ENCODE measurements around the gene ADAMTSL4.

Gene ADAMTSL4

GRCh38 chr1:150544204-150544603 lies 5.0 kb upstream of the ADAMTSL4 start:
- Mint-ChIP-seq H3K9me3 (no peaks in the 10 kb centered on the region), H3K4me3 (no peak overlapping the region), H3K27ac (no peak overlapping the region), H3K4me1 (ENCODE audit: low read depth) (peaks cover 16% of the 10 kb centered on the region), H3K27me3 (peaks cover 6% of the 10 kb centered on the region), H3K36me3 (ENCODE audit: low read depth) (peaks cover under 1% of the 10 kb centered on the region)
- intact Hi-C loops (cut with micrococcal nuclease) = no loop called here

GRCh38 chr1:150545486-150546032 lies 3.6 kb upstream of the ADAMTSL4 start:
- H3K27ac Mint-ChIP-seq = no peak overlapping the region
- peaks cover 4% of the 10 kb centered on the region for H3K27me3 Mint-ChIP-seq
- intact Hi-C loops (cut with micrococcal nuclease) = no loop called here
- H3K9me3 Mint-ChIP-seq = no peaks in the 10 kb centered on the region
- no peak overlapping the region for H3K4me3 Mint-ChIP-seq
- H3K4me1 Mint-ChIP-seq (ENCODE audit: low read depth) = peaks cover 10% of the 10 kb centered on the region
- peaks cover 14% of the 10 kb centered on the region for H3K36me3 Mint-ChIP-seq (ENCODE audit: low read depth)

GRCh38 chr1:150546294-150546937 lies 2.8 kb upstream of the ADAMTSL4 start:
- H3K27me3 Mint-ChIP-seq = peaks cover 4% of the 10 kb centered on the region
- H3K4me1 Mint-ChIP-seq (ENCODE audit: low read depth) = peaks cover 16% of the 10 kb centered on the region
- H3K36me3 Mint-ChIP-seq (ENCODE audit: low read depth) = peaks cover 22% of the 10 kb centered on the region
- intact Hi-C loops (cut with micrococcal nuclease) = no loop called here
- H3K9me3 Mint-ChIP-seq = no peaks in the 10 kb centered on the region
- no peak overlapping the region for H3K27ac Mint-ChIP-seq
- H3K4me3 Mint-ChIP-seq = no peak overlapping the region

GRCh38 chr1:150548324-150548631 lies 930 bp upstream of the ADAMTSL4 start:
- Mint-ChIP-seq H3K4me3 (peak overlapping the region; percentile 75), H3K36me3 (ENCODE audit: low read depth) (peaks cover 37% of the 10 kb centered on the region), H3K4me1 (ENCODE audit: low read depth) (peaks cover 29% of the 10 kb centered on the region), H3K27ac (peak overlapping the region; percentile 99), H3K27me3 (peaks cover 4% of the 10 kb centered on the region), H3K9me3 (no peaks in the 10 kb centered on the region)
- intact Hi-C loops (cut with micrococcal nuclease) = no loop called here

GRCh38 chr1:150549496-150550221 lies 451 bp downstream of the ADAMTSL4 start:
- H3K4me1 Mint-ChIP-seq (ENCODE audit: low read depth) = peaks cover 43% of the 10 kb centered on the region
- peak overlapping the region; percentile 99 for H3K4me3 Mint-ChIP-seq
- intact Hi-C loops (cut with micrococcal nuclease) = loop anchor here (5.0 kb wide), 1 partner anchor 87 kb away; no protein-coding TSS in a partner anchor
- H3K27me3 Mint-ChIP-seq = peaks cover 4% of the 10 kb centered on the region
- no peaks in the 10 kb centered on the region for H3K9me3 Mint-ChIP-seq
- peaks cover 51% of the 10 kb centered on the region for H3K36me3 Mint-ChIP-seq (ENCODE audit: low read depth)
- peak overlapping the region; percentile 99 for H3K27ac Mint-ChIP-seq

- intact Hi-C loops (cut with micrococcal nuclease) = loop anchor here (5.0 kb wide), 1 partner anchor 88 kb away; no protein-coding TSS in a partner anchor
- Mint-ChIP-seq H3K4me1 (ENCODE audit: low read depth) (peaks cover 49% of the 10 kb centered on the region), H3K4me3 (peak overlapping the region; percentile 99), H3K36me3 (ENCODE audit: low read depth) (peaks cover 59% of the 10 kb centered on the region), H3K27ac (peak overlapping the region; percentile 99), H3K27me3 (peaks cover 4% of the 10 kb centered on the region), H3K9me3 (no peaks in the 10 kb centered on the region)
Observed at GRCh38 chr1:150550222-150551050, 1.2 kb downstream of the ADAMTSL4 start.

GRCh38 chr1:150551051-150551783 lies 2.0 kb downstream of the ADAMTSL4 start:
- peaks cover 2% of the 10 kb centered on the region for H3K27me3 Mint-ChIP-seq
- intact Hi-C loops (cut with micrococcal nuclease) = loop anchor here (5.0 kb wide), 1 partner anchor 89 kb away; no protein-coding TSS in a partner anchor
- H3K9me3 Mint-ChIP-seq = no peaks in the 10 kb centered on the region
- peak overlapping the region; percentile 99 for H3K27ac Mint-ChIP-seq
- peaks cover 66% of the 10 kb centered on the region for H3K36me3 Mint-ChIP-seq (ENCODE audit: low read depth)
- peaks cover 54% of the 10 kb centered on the region for H3K4me1 Mint-ChIP-seq (ENCODE audit: low read depth)
- peak overlapping the region; percentile 99 for H3K4me3 Mint-ChIP-seq

- Mint-ChIP-seq H3K4me1 (ENCODE audit: low read depth) (peaks cover 59% of the 10 kb centered on the region), H3K4me3 (peak overlapping the region; percentile 99), H3K36me3 (ENCODE audit: low read depth) (peaks cover 72% of the 10 kb centered on the region), H3K27me3 (no peaks in the 10 kb centered on the region), H3K9me3 (no peaks in the 10 kb centered on the region), H3K27ac (peak overlapping the region; percentile 99)
- intact Hi-C loops (cut with micrococcal nuclease) = loop anchor here (1.0 to 5.0 kb wide), 2 partner anchors 10 to 89 kb away; no protein-coding TSS in a partner anchor
Observed at GRCh38 chr1:150551784-150552127, 2.5 kb downstream of the ADAMTSL4 start.

- peak overlapping the region; percentile 99 for H3K4me3 Mint-ChIP-seq
Observed at GRCh38 chr1:150552128-150552910, 3.1 kb downstream of the ADAMTSL4 start.

GRCh38 chr1:150552911-150553289 lies 3.7 kb downstream of the ADAMTSL4 start:
- Mint-ChIP-seq H3K36me3 (ENCODE audit: low read depth) (peaks cover 83% of the 10 kb centered on the region), H3K27ac (peak overlapping the region; percentile 99), H3K4me3 (peak overlapping the region; percentile 99), H3K4me1 (ENCODE audit: low read depth) (peaks cover 71% of the 10 kb centered on the region), H3K27me3 (no peaks in the 10 kb centered on the region), H3K9me3 (no peaks in the 10 kb centered on the region)
- intact Hi-C loops (cut with micrococcal nuclease) = loop anchor here (1.0 to 5.0 kb wide), 2 partner anchors 8 to 91 kb away; no protein-coding TSS in a partner anchor

More at GRCh38 chr1:150552128-150552910, 3.1 kb downstream of the ADAMTSL4 start:
- no peaks in the 10 kb centered on the region for H3K27me3 Mint-ChIP-seq
- H3K36me3 Mint-ChIP-seq (ENCODE audit: low read depth) = peaks cover 77% of the 10 kb centered on the region
- H3K4me1 Mint-ChIP-seq (ENCODE audit: low read depth) = peaks cover 65% of the 10 kb centered on the region
- H3K9me3 Mint-ChIP-seq = no peaks in the 10 kb centered on the region
- intact Hi-C loops (cut with micrococcal nuclease) = loop anchor here (1.0 to 5.0 kb wide), 2 partner anchors 9 to 90 kb away; no protein-coding TSS in a partner anchor
- H3K27ac Mint-ChIP-seq = peak overlapping the region; percentile 99

- Mint-ChIP-seq H3K4me3 (peak overlapping the region; percentile 99), H3K27me3 (no peaks in the 10 kb centered on the region), H3K27ac (peak overlapping the region; percentile 99), H3K36me3 (ENCODE audit: low read depth) (peaks cover 90% of the 10 kb centered on the region), H3K4me1 (ENCODE audit: low read depth) (peaks cover 77% of the 10 kb centered on the region), H3K9me3 (no peaks in the 10 kb centered on the region)
- intact Hi-C loops (cut with micrococcal nuclease) = loop anchor here (5.0 kb wide), 1 partner anchor 91 kb away; no protein-coding TSS in a partner anchor
Observed at GRCh38 chr1:150553392-150554085, 4.3 kb downstream of the ADAMTSL4 start.

GRCh38 chr1:150554086-150554452 lies 4.9 kb downstream of the ADAMTSL4 start:
- H3K9me3 Mint-ChIP-seq = no peaks in the 10 kb centered on the region
- peak overlapping the region; percentile 37 for H3K4me3 Mint-ChIP-seq
- H3K36me3 Mint-ChIP-seq (ENCODE audit: low read depth) = peaks cover 95% of the 10 kb centered on the region
- H3K4me1 Mint-ChIP-seq (ENCODE audit: low read depth) = peaks cover 82% of the 10 kb centered on the region
- intact Hi-C loops (cut with micrococcal nuclease) = loop anchor here (5.0 kb wide), 1 partner anchor 92 kb away; no protein-coding TSS in a partner anchor
- no peaks in the 10 kb centered on the region for H3K27me3 Mint-ChIP-seq
- H3K27ac Mint-ChIP-seq = peak overlapping the region; percentile 99
